HepG2 (cell line): Measurements from ENCODE around the gene GDPD5. TPM values are rescaled to one million over a fixed set of nuclear protein-coding genes. Genes with fewer than 3 reads are reported as not detected.
A peak's percentile ranks its signal among the peaks of the same experiment; 100 is the strongest.

Source experiments
- ATAC-seq: fragments of 200-7000 bp; cut with Tn5 transposase; 3 replicates; pipeline ENCODE4 v1.9.1; 2020; ENCODE audit warnings: mild to moderate bottlenecking, moderate library complexity
- BruUV-seq: library from RNA; stranded (reverse); fragments of 400-500 nt; replicated peaks from 2 replicates; lab custom pipeline; 2021; lab: Mats Ljungman, UMichigan
- CTCF ChIA-PET: fragments of 300-600 bp; formaldehyde crosslinking; extraction: SDS; loops from one replicate; lab custom pipeline; 2021; ENCODE audit warnings: low total read pairs, inconsistent platforms, low intra/inter-chr PET ratio; lab: Yijun Ruan, JAX
- POLR2A ChIA-PET: fragments of 350-600 bp; sonication (Branson Sonifier 250); formaldehyde crosslinking; loops from one replicate; lab custom pipeline; 2020; ENCODE audit warnings: antibody characterized with exemption, inconsistent platforms; lab: Yijun Ruan, JAX
- DNase-seq: peaks from one replicate; pipeline ENCODE4 v3.0.0-alpha.2; 2015; ENCODE audit warnings: low spot score
- FAIRE-seq: peaks from 3 replicates; lab custom pipeline; 2011; peaks lifted over from hg19 to GRCh38; lab: Jason Lieb, UNC
- H2AFZ ChIP-seq: one replicate; pipeline ENCODE4 v1.6.1; 2011; ENCODE audit warnings: low read length, inconsistent platforms
- H3K27ac ChIP-seq: fragments of 300-600 bp; 3 replicates; pipeline ENCODE4 v1.8.0; 2011; ENCODE audit warnings: mixed run types, mild to moderate bottlenecking, mixed read lengths, low read length, inconsistent platforms; ENCODE audit not compliant: insufficient read depth; ENCODE audit errors: extremely low read length
- H3K27me3 ChIP-seq, 2 experiments: fragments of 200-600 bp in 1 of 2; 2 replicates in 1 of 2; 3 replicates in 1 of 2; pipeline versions ENCODE4 v1.6.0 to v1.8.0; 2011; ENCODE audit warnings: low read length in 2 of 2, mild to moderate bottlenecking in 2 of 2, moderate library complexity in 2 of 2, inconsistent platforms in 1 of 2; ENCODE audit not compliant: insufficient read depth in 2 of 2, control insufficient read depth in 1 of 2
- H3K36me3 ChIP-seq, 2 experiments: fragments of 200-600 bp in 1 of 2; replicated peaks in 1 of 2; 2 replicates in 1 of 2; 3 replicates in 1 of 2; pipeline versions ENCODE4 v1.5.1 to v1.8.0; 2011; ENCODE audit warnings: low read length in 2 of 2, inconsistent platforms in 1 of 2; ENCODE audit not compliant: insufficient read depth in 2 of 2, control insufficient read depth in 1 of 2
- H3K4me1 ChIP-seq: 2 replicates; pipeline ENCODE4 v1.5.1; 2012; ENCODE audit warnings: low read length, inconsistent platforms; ENCODE audit not compliant: insufficient read depth
- H3K4me2 ChIP-seq: 2 replicates; pipeline ENCODE4 v1.6.0; 2011; ENCODE audit warnings: low read depth, low read length, inconsistent platforms
- H3K4me3 ChIP-seq, 3 experiments: fragments of 200-600 bp in 1 of 3; sonication (generic), shearing (Covaris generic) in 1 of 3; replicated peaks in 1 of 3; 2 replicates each; pipeline ENCODE4 v1.5.1; 2011 to 2016; ENCODE audit warnings: low read length in 3 of 3, inconsistent platforms in 2 of 3, low read depth in 2 of 3, mild to moderate bottlenecking in 2 of 3, control low read depth in 1 of 3, mixed read lengths in 1 of 3; ENCODE audit not compliant: insufficient read depth in 1 of 3
- H3K79me2 ChIP-seq: one replicate; pipeline ENCODE4 v1.6.1; 2011; ENCODE audit warnings: low read length, inconsistent platforms; ENCODE audit not compliant: insufficient read depth
- H3K9ac ChIP-seq: 2 replicates; pipeline ENCODE4 v1.6.0; 2011; ENCODE audit warnings: mild to moderate bottlenecking, low read depth, low read length, inconsistent platforms; ENCODE audit not compliant: insufficient read depth
- H3K9me3 ChIP-seq: 2 replicates; pipeline ENCODE4 v1.5.1; 2012; ENCODE audit warnings: mild to moderate bottlenecking, low read length
- H4K20me1 ChIP-seq: 2 replicates; pipeline ENCODE4 v1.6.0; 2011; ENCODE audit warnings: inconsistent platforms, mild to moderate bottlenecking, low read length, moderate library complexity; ENCODE audit not compliant: insufficient read depth
- NCOA2 ChIP-seq: sonication (generic); formaldehyde crosslinking; IDR thresholded peaks from 2 replicates; pipeline ENCODE4 v1.8.0; 2022; ENCODE audit warnings: inconsistent platforms
- PPARG ChIP-seq: conservative IDR thresholded peaks from 2 replicates; pipeline ENCODE4 v1.6.1; 2016; ENCODE audit warnings: missing biosample characterization, missing genetic modification reagents
- SIX1 ChIP-seq: sonication (generic); formaldehyde crosslinking; IDR thresholded peaks from 2 replicates; pipeline ENCODE4 v1.4.0; 2020; ENCODE audit warnings: missing genetic modification reagents, borderline replicate concordance
- SRSF1 ChIP-seq: fragments of 200-400 bp; formaldehyde crosslinking; optimal IDR thresholded peaks from 2 replicates; pipeline ENCODE3; 2017; ENCODE audit warnings: mild to moderate bottlenecking, low read depth, low read length, moderate library complexity
- TAF1 ChIP-seq: sonication (generic); formaldehyde crosslinking; IDR thresholded peaks from 2 replicates; pipeline ENCODE4 v1.4.0; 2020; ENCODE audit warnings: missing genetic modification reagents
- U2AF2 ChIP-seq: fragments of 200-400 bp; formaldehyde crosslinking; IDR thresholded peaks from 2 replicates; pipeline ENCODE4 v1.6.1; 2017; ENCODE audit warnings: low read depth, mild to moderate bottlenecking, low read length
- ZBTB40 ChIP-seq, 2 experiments: fragments of 450-650 bp in 1 of 2; sonication (generic) in 1 of 2; formaldehyde crosslinking in 1 of 2; IDR thresholded peaks; 2 replicates each; pipeline versions ENCODE4 v1.6.1 to v1.8.0; 2016 to 2022; ENCODE audit warnings: antibody characterized with exemption in 1 of 2, mild to moderate bottlenecking in 1 of 2, missing genetic modification reagents in 1 of 2
- ZFP90 ChIP-seq: sonication (generic); formaldehyde crosslinking; IDR thresholded peaks from 2 replicates; pipeline ENCODE4 v1.8.0; 2022; ENCODE audit warnings: missing genetic modification reagents, mild to moderate bottlenecking, inconsistent platforms, borderline replicate concordance
- ZKSCAN8 ChIP-seq: IDR thresholded peaks from 2 replicates; pipeline ENCODE4 v1.6.1; 2016; ENCODE audit warnings: borderline replicate concordance, missing genetic modification reagents, missing compliant biosample characterization
- ZNF614 ChIP-seq: IDR thresholded peaks from 2 replicates; pipeline ENCODE4 v1.6.1; 2018; ENCODE audit warnings: missing biosample characterization, missing genetic modification reagents, inconsistent platforms, borderline replicate concordance
- ZNF644 ChIP-seq: IDR thresholded peaks from 2 replicates; pipeline ENCODE4 v1.6.1; 2016; ENCODE audit warnings: low read depth
- ZNF746 ChIP-seq: sonication (generic); formaldehyde crosslinking; IDR thresholded peaks from 2 replicates; pipeline ENCODE4 v1.8.0; 2022; ENCODE audit warnings: mild to moderate bottlenecking, missing genetic modification reagents
- WGBS: methylation state at CpG from one replicate; pipeline ENCODE4 v1.1.6; 2017; ENCODE audit warnings: low lambda C conversion rate; 5-methylcytosine and 5-hydroxymethylcytosine counted together
- in situ Hi-C: cut with HindIII; loops from 2 replicates; pipeline ENCODE4 v1.10.0; 2017; ENCODE audit warnings: low pct_unique_long_range_greater_than_20kb; ENCODE audit not compliant: extremely low pct_ligation_motif_present
- intact Hi-C: fragments of 100-400 bp; cut with micrococcal nuclease; formaldehyde crosslinking; loops from one replicate; pipeline ENCODE4 v1.10.0; 2022; ENCODE audit not compliant: unreplicated experiment
- polyA plus RNA-seq, 8 experiments: library from polyadenylated mRNA; depleted of rRNA in 3 of 8; stranded (reverse) in 7 of 8; unstranded in 1 of 8; fragments of >200 nt; fragmentation: Illumina TruSeq in 4 of 8; extraction: Trizol in 4 of 8; gene quantifications; 2 replicates each; pipeline versions ENCODE4 v1.2.1 to v1.2.3, GENCODE V29; 2011 to 2016; ENCODE audit warnings: low read depth in 4 of 8, missing spikeins in 1 of 8, mixed read lengths in 1 of 8; ENCODE audit not compliant: insufficient read depth in 1 of 8
- total RNA-seq, 5 experiments: library from RNA; depleted of rRNA; stranded (reverse); fragments of >200 nt; fragmentation: Illumina TruSeq; extraction: Trizol; gene quantifications; 2 replicates each; pipeline ENCODE4 v1.2.3, GENCODE V29; 2016; ENCODE audit warnings: low read depth in 1 of 5
- TF ChIP-seq, protein P1 (sequence below): sonication (generic); formaldehyde crosslinking; IDR thresholded peaks from 2 replicates; pipeline ENCODE4 v1.8.1; 2022; ENCODE audit warnings: low read depth, mild to moderate bottlenecking, missing genetic modification reagents

Gene GDPD5
- total and polyA plus RNA-seq, 2 of the 13 experiments (the other 11 are each of a cell fraction or from before 2014, with no cell fraction given): 55.0 to 67.5 TPM

DNA sequence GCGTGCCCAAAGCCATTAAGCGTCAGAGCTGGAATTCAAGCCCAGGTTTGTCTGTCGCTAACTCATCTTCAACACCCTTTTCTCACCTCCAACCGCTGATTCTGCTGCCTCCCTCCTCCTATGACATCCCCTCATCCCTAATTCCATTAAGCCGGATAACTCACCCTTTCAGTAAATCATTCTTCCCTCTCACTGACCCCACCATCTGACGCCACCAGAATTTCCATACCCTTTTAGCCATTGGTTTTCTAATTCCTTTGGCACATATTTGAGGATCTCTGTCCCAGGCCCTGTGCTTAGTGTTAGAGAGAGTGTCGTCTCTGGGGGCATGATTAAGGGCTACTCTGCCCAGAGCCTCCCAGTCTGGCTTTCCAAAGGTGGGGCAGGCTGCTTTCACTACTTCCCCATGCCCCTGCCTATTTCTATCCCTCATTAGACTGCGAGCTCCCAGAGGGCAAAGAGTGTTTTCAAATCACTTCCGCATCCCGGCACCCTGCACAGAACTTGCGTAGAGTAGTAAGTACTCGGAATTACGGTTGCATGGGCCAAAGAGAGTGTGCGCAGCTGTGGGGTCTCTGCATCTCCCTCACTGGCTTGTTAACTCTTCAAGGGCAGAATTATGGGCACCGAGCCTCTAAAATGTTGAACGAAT, 96.6 kb downstream of the GDPD5 start:
- ATAC-seq (no peak), FAIRE-seq (no peak), DNase-seq (no peak)
- H3K36me3 ChIP-seq: no peaks in the 10 kb centered on the region
- H2AFZ ChIP-seq: no peak overlapping the region
- intact Hi-C loops: no loop called here
- WGBS: 47% methylated on average over 16 of the region's 16 CpGs
- peaks cover 3 to 25% of the 10 kb centered on the region in 2 experiments; a peak in 4 of 5 replicates for H3K27me3 ChIP-seq
- no peaks in the 10 kb centered on the region for H3K9me3 ChIP-seq
- CTCF ChIA-PET: no interaction called here
- no peak overlapping the region for H3K27ac ChIP-seq
- POLR2A ChIA-PET: interaction anchor here (1.4 kb wide), 1 partner anchor 11 kb away, joined by 6 read pairs; no protein-coding TSS in a partner anchor
- H4K20me1 ChIP-seq: no peaks in the 10 kb centered on the region
- H3K4me2 ChIP-seq: peak overlapping the region; percentile 82
- no peaks in the 10 kb centered on the region for H3K79me2 ChIP-seq
- H3K4me1 ChIP-seq: peaks cover 33% of the 10 kb centered on the region
- peak overlapping the region; percentile 34; the same call in 1 of the 2 replicates for H3K9ac ChIP-seq
- H3K4me3 ChIP-seq: peak overlapping the region in 1 of 3 experiments; percentile 66; a peak in 3 of 6 replicates
- in situ Hi-C loops: no loop called here
- BruUV-seq: no TSS peak
- TF ChIP-seq ZFP90 (CRISPR knock-in tag) (no peak), ZKSCAN8 (CRISPR knock-in tag) (no peak), ZNF746 (CRISPR knock-in tag) (no peak), SIX1 (CRISPR knock-in tag) (no peak), ZNF614 (CRISPR knock-in tag) (no peak), PPARG (CRISPR knock-in tag) (no peak), TAF1 (CRISPR knock-in tag) (no peak), ZBTB40 (IDR thresholded peaks at IDR 0.05) (no peak), ZBTB40 (CRISPR knock-in tag; IDR thresholded peaks at IDR 0.05) (no peak), ZNF644 (CRISPR knock-in tag) (no peak), NCOA2 (CRISPR knock-in tag) (no peak), U2AF2 (no peak), SRSF1 (no peak)
- TF ChIP-seq, protein P1, sequence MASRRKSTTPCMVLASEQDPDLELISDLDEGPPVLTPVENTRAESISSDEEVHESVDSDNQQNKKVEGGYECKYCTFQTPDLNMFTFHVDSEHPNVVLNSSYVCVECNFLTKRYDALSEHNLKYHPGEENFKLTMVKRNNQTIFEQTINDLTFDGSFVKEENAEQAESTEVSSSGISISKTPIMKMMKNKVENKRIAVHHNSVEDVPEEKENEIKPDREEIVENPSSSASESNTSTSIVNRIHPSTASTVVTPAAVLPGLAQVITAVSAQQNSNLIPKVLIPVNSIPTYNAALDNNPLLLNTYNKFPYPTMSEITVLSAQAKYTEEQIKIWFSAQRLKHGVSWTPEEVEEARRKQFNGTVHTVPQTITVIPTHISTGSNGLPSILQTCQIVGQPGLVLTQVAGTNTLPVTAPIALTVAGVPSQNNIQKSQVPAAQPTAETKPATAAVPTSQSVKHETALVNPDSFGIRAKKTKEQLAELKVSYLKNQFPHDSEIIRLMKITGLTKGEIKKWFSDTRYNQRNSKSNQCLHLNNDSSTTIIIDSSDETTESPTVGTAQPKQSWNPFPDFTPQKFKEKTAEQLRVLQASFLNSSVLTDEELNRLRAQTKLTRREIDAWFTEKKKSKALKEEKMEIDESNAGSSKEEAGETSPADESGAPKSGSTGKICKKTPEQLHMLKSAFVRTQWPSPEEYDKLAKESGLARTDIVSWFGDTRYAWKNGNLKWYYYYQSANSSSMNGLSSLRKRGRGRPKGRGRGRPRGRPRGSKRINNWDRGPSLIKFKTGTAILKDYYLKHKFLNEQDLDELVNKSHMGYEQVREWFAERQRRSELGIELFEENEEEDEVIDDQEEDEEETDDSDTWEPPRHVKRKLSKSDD (CRISPR knock-in tag): no peak
